ENCODE data around the gene GRIN2D.

The GRIN2D gene

DNA sequence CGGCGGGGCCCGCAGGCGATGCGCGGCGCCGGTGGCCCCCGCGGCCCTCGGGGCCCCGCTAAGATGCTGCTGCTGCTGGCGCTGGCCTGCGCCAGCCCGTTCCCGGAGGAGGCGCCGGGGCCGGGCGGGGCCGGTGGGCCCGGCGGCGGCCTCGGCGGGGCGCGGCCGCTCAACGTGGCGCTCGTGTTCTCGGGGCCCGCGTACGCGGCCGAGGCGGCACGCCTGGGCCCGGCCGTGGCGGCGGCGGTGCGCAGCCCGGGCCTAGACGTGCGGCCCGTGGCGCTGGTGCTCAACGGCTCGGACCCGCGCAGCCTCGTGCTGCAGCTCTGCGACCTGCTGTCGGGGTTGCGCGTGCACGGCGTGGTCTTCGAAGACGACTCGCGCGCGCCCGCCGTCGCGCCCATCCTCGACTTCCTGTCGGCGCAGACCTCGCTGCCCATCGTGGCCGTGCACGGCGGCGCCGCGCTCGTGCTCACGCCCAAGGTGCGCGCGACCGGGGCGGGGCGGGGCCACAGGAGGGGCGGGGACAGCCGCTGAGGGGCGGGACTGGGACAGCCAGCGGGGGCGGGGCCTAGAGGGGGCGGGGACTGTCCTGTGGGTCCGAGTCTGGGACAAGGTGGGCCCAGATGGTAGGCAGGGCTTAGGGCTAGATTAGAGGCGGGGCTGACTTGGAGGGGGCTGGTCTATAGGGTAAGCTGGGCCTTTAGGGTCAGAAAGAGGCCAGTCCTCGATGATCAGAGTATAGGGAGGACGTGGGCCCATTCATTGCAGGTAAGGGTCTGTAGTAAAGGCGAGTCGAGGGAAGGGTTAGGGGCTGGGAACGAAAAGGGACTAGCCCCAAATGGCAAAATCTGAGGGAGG, 5.1 kb downstream of the GRIN2D start:
- DNase-seq, result peak; percentile 90

DNA sequence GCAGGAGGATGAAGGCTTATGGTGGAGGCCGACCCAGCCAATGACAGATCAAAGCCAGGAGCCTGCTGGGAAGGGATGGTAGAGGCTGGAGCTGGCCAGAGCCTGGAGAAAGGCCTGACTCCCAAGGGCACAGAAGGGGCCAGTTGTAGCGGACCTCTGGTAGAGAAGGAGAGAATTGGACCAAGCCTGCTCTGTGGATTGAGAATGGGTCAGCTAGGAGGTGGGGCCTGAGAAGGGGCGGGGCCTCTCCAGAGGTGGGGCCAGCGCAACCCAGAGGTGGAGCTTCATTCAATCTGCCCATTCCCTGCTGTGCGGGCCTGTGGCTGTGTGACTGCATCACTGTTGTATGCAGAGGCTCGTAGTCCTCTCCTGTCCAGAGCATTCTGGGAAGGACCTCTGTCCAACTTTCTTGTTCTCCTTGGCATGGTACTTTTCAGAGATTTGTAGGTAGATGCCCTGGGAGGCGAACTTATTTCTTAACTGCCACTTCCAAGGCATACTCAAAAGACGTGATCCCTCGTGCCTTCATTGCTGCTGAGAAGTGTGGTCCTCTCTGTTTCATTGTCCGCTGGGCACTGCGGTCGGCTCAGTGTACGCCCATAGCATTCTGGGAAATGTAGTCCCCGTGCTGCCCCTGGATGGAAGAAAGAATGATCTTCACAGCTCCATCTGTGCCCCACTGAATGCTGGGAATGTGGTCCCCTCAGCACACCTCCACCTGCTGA, 6.7 kb downstream of the GRIN2D start:
- DNase-seq, result no peak

GRCh38 chr19:48401287-48401686, 7.8 kb downstream of the GRIN2D start:
- DNase-seq, result no peak

- DNase-seq, result no peak
Measured at GRCh38 chr19:48403606-48404005, 10.1 kb downstream of the GRIN2D start.

DNA sequence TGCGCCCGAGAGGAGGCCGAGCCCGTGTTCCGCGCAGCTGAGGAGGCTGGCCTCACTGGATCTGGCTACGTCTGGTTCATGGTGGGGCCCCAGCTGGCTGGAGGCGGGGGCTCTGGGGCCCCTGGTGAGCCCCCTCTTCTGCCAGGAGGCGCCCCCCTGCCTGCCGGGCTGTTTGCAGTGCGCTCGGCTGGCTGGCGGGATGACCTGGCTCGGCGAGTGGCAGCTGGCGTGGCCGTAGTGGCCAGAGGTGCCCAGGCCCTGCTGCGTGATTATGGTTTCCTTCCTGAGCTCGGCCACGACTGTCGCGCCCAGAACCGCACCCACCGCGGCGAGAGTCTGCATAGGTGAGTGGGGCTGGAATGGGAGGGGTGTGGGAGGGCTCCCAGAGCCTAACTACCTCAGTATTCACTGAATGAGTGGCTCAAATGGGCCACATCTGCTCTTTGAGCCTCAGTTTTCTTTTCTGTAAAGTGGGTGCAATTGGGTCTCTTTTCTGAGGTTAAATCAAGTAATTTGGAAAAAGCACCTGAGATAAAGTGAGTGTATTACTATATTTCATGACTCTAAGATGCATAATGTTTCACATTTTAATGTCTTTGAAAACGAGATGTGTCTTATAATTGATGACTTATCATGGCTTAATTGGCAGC, 11.7 kb downstream of the GRIN2D start:
- no peak for DNase-seq

- DNase-seq, result no peak
Measured at GRCh38 chr19:48405850-48406249, 12.4 kb downstream of the GRIN2D start.

- no peak for DNase-seq
Measured at GRCh38 chr19:48413879-48414587, 20.6 kb downstream of the GRIN2D start.

DNA sequence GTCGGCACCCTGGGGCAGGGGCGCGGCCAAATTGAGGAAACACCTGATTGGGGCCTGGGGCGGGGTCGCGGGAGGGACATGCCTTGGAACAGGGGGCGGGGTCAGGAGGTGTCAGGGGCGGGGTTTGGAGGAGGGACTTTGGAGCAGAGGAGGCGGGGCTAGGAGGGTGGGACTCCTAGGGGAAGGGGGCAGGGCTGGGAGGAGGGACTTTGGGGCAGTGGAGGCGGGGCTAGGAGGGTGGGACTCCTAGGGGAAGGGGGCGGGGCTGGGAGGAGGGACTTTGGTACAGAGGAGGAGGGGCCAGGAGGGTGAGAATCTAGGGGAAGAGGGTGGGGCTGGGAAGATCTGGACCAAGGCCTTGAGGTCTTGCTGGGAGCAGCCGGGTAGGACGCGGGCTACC, 21.9 kb downstream of the GRIN2D start:
- DNase-seq, result peak; percentile 62

GRCh38 chr19:48415806-48416221, 22.3 kb downstream of the GRIN2D start:
- DNase-seq, result no peak

DNA sequence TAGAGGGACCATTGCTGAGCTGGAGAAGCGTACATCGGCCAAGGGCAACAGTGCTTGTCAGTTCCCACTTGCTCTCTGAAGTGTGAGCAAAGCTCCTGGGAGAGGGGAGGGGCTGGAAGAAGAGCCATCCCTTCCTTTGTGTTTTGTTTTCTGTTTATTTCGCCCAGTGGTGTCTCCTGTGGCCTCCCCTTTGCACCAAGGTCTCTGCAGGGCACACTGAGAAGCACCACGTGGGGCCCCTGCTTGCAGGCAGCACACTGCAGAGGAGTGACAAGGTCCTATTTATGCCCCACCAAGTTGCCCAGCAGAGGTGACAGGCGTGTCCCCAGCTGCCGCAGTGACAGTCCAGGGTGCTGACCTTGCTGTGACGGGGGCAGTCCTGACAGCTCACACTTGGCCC, 24.0 kb downstream of the GRIN2D start:
- DNase-seq, result no peak

GRCh38 chr19:48418317-48419064, 25.0 kb downstream of the GRIN2D start:
- no peak for DNase-seq

DNA sequence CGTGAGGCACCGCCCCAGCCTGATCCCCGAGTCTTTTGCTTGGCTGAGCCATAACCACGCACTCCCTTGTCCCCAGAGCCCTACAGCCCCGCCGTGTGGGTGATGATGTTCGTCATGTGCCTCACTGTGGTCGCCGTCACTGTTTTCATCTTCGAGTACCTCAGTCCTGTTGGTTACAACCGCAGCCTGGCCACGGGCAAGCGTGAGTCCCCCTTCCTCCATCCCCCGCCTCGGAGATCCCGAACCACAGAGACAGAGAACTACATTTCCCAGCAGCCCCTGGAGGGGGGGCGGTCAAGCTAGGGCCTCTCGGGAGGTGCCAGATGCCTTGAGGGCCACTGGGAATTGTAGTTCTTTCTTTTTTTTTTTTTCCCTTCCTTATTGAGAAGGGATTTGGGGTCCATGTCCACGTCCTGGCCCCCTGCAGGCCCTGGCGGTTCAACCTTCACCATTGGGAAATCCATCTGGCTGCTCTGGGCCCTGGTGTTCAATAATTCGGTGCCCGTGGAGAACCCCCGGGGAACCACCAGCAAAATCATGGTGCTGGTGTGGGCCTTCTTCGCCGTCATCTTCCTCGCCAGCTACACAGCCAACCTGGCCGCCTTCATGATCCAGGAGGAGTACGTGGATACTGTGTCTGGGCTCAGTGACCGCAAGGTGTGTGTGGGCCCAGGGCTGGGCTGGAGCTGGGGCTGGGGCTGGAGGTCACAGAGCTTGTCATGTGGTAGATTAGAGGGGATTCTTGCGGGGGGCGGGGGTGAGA, 25.9 kb downstream of the GRIN2D start:
- DNase-seq, result peak; percentile 63

- DNase-seq, result no peak
Measured at GRCh38 chr19:48421548-48421947, 28.1 kb downstream of the GRIN2D start.

- no peak for DNase-seq
Measured at GRCh38 chr19:48424694-48425219, 31.3 kb downstream of the GRIN2D start.

DNA sequence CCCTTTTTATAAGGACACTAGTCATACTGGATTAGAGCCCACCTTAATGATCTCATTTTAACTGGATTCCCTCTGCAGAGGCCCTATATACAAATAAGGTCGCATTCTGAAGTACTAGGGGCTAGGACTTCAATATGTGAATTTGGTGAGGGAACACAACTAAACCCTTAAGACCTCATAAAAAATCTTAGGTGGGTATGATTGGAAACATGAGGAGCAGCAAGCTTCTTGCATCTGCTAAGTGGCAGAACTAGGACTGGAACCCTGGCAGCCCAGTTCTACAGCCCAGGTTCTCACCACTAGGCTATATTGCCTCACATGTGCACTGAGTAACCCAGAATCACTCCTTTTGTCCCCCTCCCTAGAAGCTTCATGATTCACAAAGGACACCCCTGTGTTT, 35.2 kb downstream of the GRIN2D start:
- no peak for DNase-seq

DNA sequence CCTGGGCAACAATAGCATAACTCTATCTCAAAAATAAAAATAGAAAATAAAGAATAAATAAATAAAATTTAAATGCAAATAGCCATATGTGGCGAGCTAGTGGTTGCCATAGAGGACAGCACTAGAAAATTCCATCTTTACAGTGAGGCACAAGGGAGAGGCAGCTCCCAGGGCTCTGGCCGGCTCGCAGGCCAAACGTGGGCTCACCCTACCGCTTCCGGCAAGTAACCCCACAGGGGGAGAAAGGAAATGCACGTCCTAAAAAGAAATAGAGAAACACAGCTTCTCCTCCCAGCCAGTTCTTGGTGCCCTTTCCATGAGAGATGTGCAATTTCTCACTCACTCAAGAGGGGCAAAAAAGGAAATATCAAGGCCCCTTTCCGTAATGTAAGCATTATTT, 39.9 kb downstream of the GRIN2D start:
- DNase-seq, result no peak

DNA sequence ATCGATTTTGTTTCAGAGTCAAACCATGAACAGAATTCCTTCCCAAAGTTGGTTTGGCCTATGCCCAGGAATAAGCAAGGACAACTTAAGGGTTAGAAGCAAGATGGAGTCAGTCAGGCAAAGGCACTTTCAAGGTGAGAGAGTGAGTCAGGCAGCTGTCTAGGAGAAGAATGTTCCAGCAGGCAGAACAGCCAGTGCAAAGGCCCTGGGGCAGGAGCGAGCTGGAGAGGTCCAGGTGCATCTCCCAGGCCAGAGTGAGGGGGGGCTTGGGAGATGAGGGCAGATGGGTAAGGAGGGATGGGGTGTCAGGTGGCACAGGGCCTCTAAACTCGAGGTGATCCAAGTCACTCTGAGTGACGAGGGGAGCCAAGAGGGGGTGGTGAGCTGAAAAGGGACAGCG, 43.1 kb downstream of the GRIN2D start:
- no peak for DNase-seq

DNA sequence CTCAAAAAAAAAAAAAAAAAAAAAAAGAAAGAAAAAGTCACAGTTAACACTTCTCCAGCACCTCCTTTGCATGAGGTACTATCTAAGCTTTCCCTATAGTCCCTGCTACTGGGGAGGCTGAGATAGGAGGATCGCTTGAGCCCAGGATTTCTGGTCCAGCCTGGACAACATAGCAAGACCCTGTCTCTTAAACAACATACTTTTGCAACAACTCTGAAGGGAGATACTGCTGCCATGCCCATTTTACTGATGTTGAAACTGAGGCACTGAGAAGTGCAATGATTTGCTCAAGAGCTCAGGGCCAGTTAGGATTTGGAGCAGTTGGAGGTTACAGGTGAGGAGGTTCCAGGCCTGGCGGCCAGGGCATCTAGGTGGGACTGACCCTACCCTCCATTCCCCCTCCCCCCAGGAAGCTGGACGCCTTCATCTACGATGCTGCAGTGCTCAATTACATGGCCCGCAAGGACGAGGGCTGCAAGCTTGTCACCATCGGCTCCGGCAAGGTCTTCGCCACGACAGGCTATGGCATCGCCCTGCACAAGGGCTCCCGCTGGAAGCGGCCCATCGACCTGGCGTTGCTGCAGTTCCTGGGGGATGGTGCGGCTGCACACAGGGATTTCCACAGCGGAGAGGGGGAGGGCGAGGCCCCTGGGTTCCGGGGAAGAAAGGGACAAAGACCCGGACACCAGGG, 48.0 kb downstream of the GRIN2D start:
- DNase-seq, result no peak

GRCh38 chr19:48442116-48443035, 48.9 kb downstream of the GRIN2D start:
- DNase-seq, result no peak

GRCh38 chr19:48443256-48443655, 49.8 kb downstream of the GRIN2D start:
- no peak for DNase-seq
